NCI-H526 (cell line): ENCODE data around the gene CDS1.
"Not testable (repeated sequence)": the region's sequence is repeated elsewhere in the genome, so short reads cannot be mapped to it uniquely, and the experiment has no call there.

Experiments used
- DNase-seq, 2 experiments: peaks; one replicate each; lab custom pipeline; 2025; lab: John Stamatoyannopoulos, UW

Gene CDS1

GRCh38 chr4:84673475-84674240 lies 90.7 kb downstream of the CDS1 start:
- no peak for DNase-seq

GRCh38 chr4:84677093-84677492 lies 94.2 kb downstream of the CDS1 start:
- no peak for DNase-seq

- no peak for DNase-seq
Observed at GRCh38 chr4:84677995-84678394, 95.1 kb downstream of the CDS1 start.

GRCh38 chr4:84678976-84679744 lies 96.2 kb downstream of the CDS1 start:
- DNase-seq: no peak

GRCh38 chr4:84680956-84681355 lies 98.0 kb downstream of the CDS1 start:
- DNase-seq: no peak

GRCh38 chr4:84681486-84682274 lies 98.8 kb downstream of the CDS1 start:
- DNase-seq: no peak

- not testable (repeated sequence) for DNase-seq
Observed at GRCh38 chr4:84682661-84683060, 99.7 kb downstream of the CDS1 start.

GRCh38 chr4:84683064-84683850 lies 100.3 kb downstream of the CDS1 start:
- DNase-seq: no peak

GRCh38 chr4:84684361-84684760 lies 101.4 kb downstream of the CDS1 start:
- DNase-seq: no peak

- no peak for DNase-seq
Observed at GRCh38 chr4:84685105-84685504, 102.2 kb downstream of the CDS1 start.

- no peak for DNase-seq
Observed at GRCh38 chr4:84688605-84689004, 105.7 kb downstream of the CDS1 start.

- no peak for DNase-seq
Observed at GRCh38 chr4:84689197-84689596, 106.3 kb downstream of the CDS1 start.

GRCh38 chr4:84690481-84690880 lies 107.6 kb downstream of the CDS1 start:
- DNase-seq: no peak

- DNase-seq: no peak
Observed at GRCh38 chr4:84691170-84691691, 108.3 kb downstream of the CDS1 start.

- no peak for DNase-seq
Observed at GRCh38 chr4:84691800-84692199, 108.9 kb downstream of the CDS1 start.

- no peak for DNase-seq
Observed at GRCh38 chr4:84697159-84697558, 114.2 kb downstream of the CDS1 start.

- DNase-seq: no peak
Observed at GRCh38 chr4:84697615-84698201, 114.8 kb downstream of the CDS1 start.

GRCh38 chr4:84699001-84699671 lies 116.2 kb downstream of the CDS1 start:
- DNase-seq: no peak
